ENCODE results near the gene UBIAD1.
"Not testable (repeated sequence)": the region's sequence is repeated elsewhere in the genome, so short reads cannot be mapped to it uniquely, and the experiment has no call there.

UBIAD1 gene

DNA sequence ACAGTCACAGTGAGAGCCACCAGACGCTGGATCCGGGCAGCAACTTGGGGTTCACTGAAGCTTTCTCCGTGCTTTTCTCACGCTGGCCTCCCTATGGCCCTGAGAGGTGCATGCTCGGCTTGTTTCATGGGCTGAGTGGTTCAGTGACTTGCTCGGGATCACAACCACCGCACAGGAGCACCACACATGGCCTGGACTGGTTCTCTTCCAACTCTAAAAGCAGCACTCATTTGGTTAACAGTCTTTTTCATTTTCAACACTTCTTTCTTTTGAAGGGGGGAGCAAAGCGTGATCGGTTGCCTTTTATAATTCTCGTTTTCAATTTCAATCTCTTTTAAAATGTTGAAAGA, 26.2 kb downstream of the UBIAD1 start:
- TF ChIP-seq, protein P1, sequence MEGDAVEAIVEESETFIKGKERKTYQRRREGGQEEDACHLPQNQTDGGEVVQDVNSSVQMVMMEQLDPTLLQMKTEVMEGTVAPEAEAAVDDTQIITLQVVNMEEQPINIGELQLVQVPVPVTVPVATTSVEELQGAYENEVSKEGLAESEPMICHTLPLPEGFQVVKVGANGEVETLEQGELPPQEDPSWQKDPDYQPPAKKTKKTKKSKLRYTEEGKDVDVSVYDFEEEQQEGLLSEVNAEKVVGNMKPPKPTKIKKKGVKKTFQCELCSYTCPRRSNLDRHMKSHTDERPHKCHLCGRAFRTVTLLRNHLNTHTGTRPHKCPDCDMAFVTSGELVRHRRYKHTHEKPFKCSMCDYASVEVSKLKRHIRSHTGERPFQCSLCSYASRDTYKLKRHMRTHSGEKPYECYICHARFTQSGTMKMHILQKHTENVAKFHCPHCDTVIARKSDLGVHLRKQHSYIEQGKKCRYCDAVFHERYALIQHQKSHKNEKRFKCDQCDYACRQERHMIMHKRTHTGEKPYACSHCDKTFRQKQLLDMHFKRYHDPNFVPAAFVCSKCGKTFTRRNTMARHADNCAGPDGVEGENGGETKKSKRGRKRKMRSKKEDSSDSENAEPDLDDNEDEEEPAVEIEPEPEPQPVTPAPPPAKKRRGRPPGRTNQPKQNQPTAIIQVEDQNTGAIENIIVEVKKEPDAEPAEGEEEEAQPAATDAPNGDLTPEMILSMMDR (IDR thresholded peaks at IDR 0.05; ENCODE audit: unreplicated experiment in 3 of 3): no peak
- Mint-ChIP-seq H3K4me3 (no peak overlapping the region), H3K27me3 (ENCODE audit: low read depth) (peaks cover 5% of the 10 kb centered on the region), H3K27ac (no peak overlapping the region), H3K4me1 (no peaks in the 10 kb centered on the region), H3K36me3 (ENCODE audit: low read depth) (peaks cover 19% of the 10 kb centered on the region), H3K9me3 (no peaks in the 10 kb centered on the region)

DNA sequence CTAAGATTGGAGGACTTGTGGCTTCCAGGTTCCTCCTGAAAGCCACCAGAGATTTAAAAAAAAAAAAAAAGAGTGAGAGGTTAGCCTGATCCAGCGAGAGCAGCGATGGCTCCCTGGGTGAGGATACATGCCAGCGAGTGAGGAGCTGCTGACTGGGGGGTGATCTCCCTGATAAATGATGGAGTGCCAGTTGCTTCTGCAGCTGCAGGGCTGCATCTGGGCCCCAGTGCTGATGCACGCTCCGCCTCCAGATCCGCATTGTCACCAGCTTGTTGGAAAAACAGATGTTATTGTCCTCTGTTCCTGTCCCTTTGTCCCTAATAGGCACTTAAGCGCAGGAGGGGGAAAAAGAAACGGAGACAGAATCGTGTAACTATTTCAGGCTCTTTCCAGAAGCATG, 28.6 kb downstream of the UBIAD1 start:
- TF ChIP-seq, protein P1 (IDR thresholded peaks at IDR 0.05; ENCODE audit: unreplicated experiment in 3 of 3): no peak
- H3K27ac Mint-ChIP-seq: no peak overlapping the region
- no peaks in the 10 kb centered on the region for H3K9me3 Mint-ChIP-seq
- H3K4me3 Mint-ChIP-seq: no peak overlapping the region
- H3K36me3 Mint-ChIP-seq (ENCODE audit: low read depth): peaks cover 5% of the 10 kb centered on the region
- peaks cover 5% of the 10 kb centered on the region for H3K27me3 Mint-ChIP-seq (ENCODE audit: low read depth)
- H3K4me1 Mint-ChIP-seq: no peaks in the 10 kb centered on the region

DNA sequence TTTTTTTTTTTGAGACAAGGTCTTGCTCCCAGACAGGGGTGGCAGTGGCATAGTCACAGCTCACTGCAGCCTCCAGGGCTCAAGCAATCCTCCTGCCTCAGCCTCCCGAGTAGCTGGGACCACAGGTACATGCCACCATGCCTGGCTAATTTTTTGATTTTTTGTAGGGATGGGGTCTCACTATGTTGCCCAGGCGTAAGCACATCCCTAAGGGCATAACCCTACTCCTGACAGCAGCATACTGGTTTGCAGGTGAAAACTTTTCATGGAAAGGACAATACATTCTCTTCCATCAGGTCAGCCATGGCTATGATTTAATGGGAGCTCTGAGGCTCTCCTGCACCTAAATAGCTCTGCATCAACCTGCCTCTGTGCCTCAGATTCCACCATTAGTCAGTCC, 29.4 kb downstream of the UBIAD1 start:
- Mint-ChIP-seq H3K9me3 (no peaks in the 10 kb centered on the region), H3K4me3 (no peak overlapping the region), H3K27ac (no peak overlapping the region), H3K36me3 (ENCODE audit: low read depth) (no peaks in the 10 kb centered on the region), H3K27me3 (ENCODE audit: low read depth) (peaks cover 5% of the 10 kb centered on the region), H3K4me1 (no peaks in the 10 kb centered on the region)
- TF ChIP-seq, protein P1 (IDR thresholded peaks at IDR 0.05; ENCODE audit: unreplicated experiment in 3 of 3): no peak

DNA sequence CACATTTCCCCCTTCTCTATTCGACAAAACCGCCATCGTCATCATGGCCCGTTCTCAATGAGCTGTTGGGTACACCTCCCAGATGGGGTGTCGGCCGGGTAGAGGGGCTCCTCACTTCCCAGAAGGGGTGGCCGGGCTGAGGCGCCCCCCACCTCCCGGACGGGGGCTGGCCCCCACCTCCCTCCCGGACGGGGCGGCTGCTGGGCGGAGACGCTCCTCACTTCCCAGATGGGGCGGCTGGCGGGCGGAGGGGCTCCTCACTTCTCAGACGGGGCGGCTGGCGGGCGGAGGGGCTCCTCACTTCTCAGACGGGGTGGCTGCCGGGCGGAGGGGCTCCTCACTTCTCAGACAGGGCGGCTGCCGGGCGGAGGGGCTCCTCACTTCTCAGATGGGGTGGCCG, 32.5 kb downstream of the UBIAD1 start:
- not testable (repeated sequence) for H3K36me3 Mint-ChIP-seq (ENCODE audit: low read depth); H3K9me3 Mint-ChIP-seq; H3K4me3 Mint-ChIP-seq; H3K27ac Mint-ChIP-seq; H3K4me1 Mint-ChIP-seq
- H3K27me3 Mint-ChIP-seq (ENCODE audit: low read depth): peaks cover 19% of the 10 kb centered on the region

DNA sequence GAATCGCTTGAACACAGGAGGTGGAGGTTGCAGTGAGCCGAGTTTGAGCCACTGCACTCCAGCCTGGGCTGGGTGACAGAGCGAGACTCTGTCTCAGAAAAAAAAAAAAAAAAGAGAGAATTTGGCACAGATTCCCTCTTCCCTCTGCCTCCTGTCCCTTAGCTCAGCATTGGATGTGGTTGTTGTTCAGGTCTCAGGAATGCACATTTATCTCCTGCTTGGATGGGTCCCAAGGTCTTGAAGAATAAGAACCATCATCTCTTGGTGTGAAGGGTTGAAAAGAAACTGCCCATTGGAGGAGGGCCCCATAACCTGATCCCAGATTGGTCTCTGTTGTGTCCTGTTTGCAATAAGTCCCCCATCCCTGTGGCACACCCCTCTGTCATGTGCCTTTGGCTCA, 34.9 kb downstream of the UBIAD1 start:
- Mint-ChIP-seq H3K36me3 (ENCODE audit: low read depth) (no peaks in the 10 kb centered on the region), H3K27ac (no peak overlapping the region), H3K4me3 (no peak overlapping the region), H3K27me3 (ENCODE audit: low read depth) (peaks cover 39% of the 10 kb centered on the region), H3K4me1 (peaks cover 5% of the 10 kb centered on the region), H3K9me3 (no peaks in the 10 kb centered on the region)
- TF ChIP-seq, protein P1 (IDR thresholded peaks at IDR 0.05; ENCODE audit: unreplicated experiment in 3 of 3): no peak

DNA sequence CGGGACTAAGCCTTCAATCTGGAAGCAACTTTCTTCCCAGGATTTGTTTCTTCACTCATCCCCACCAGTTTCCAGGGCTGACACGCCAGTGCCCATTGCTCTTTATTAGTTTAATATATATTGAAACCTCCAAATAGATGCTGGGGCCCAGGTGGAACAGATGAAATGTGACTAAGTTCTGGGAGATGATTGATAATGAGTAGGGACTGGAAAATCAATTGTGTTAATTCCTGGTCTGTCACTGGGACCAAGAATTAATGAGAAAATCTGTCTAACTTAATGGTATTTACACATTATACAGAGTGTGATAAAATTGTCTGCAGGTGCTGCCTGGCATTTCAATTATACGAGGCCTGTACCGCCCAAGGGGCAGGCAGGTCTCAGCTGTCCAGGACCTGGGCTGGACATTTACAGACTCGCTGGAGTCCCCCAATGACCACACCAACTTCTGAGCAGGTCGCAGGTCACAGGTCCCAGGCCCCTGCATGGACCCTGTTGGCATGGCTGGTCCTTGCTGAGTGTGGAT, 35.8 kb downstream of the UBIAD1 start:
- H3K36me3 Mint-ChIP-seq (ENCODE audit: low read depth): no peaks in the 10 kb centered on the region
- peaks cover 5% of the 10 kb centered on the region for H3K4me1 Mint-ChIP-seq
- H3K4me3 Mint-ChIP-seq: no peak overlapping the region
- H3K27ac Mint-ChIP-seq: no peak overlapping the region
- TF ChIP-seq, protein P1 (IDR thresholded peaks at IDR 0.05; ENCODE audit: unreplicated experiment in 3 of 3): no peak
- peaks cover 37% of the 10 kb centered on the region for H3K27me3 Mint-ChIP-seq (ENCODE audit: low read depth)
- no peaks in the 10 kb centered on the region for H3K9me3 Mint-ChIP-seq

Measured in nephron (organoid).